ENCODE results near the gene ERMP1.

DNA sequence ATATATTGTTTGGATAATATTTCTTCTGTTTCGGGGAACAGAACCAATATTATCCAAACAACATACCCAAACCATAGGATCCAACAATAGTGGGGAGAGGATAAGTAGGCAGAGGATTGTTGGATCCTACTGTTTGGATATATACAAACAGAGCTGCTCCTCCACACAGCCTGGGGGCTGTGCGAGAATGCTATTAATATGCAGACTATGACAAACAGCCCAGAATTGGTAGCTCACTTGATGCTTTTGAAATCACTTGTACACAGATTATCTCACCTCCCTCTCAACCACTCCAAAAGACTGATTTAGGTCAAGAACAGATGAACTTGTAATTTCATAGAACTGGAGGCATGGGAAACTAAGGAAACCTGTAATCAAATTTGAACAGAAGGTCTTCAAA is 33.4 kb upstream of the ERMP1 start:
- no peak for TF ChIP-seq CTCF (IDR thresholded peaks at IDR 0.05)
- no peak for TF ChIP-seq POLR2A (IDR thresholded peaks at IDR 0.05; ENCODE audit: low read depth)

Data from esophagus muscularis mucosa (tissue), 3 donors.